CD4-positive, alpha-beta T cell treated with Interleukin-4 for 4 hours (primary cell): Measurements from ENCODE around the gene A3GALT2.

ENCODE experiments used
- DNase-seq: peaks from one replicate; pipeline ENCODE4 v3.0.0-alpha.2; 2020

Gene A3GALT2

GRCh38 chr1:33268927-33269610, 51.8 kb downstream of the A3GALT2 start:
- DNase-seq: no peak

- DNase-seq: no peak
Measured at GRCh38 chr1:33268457-33268856, 52.4 kb downstream of the A3GALT2 start.

- no peak for DNase-seq
Measured at GRCh38 chr1:33267468-33268205, 53.3 kb downstream of the A3GALT2 start.

- no peak for DNase-seq
Measured at GRCh38 chr1:33266766-33267165, 54.1 kb downstream of the A3GALT2 start.

GRCh38 chr1:33265780-33266605, 54.9 kb downstream of the A3GALT2 start:
- DNase-seq: no peak

GRCh38 chr1:33263890-33264504, 56.9 kb downstream of the A3GALT2 start:
- no peak for DNase-seq

GRCh38 chr1:33261344-33261743, 59.6 kb downstream of the A3GALT2 start:
- no peak for DNase-seq

- no peak for DNase-seq
Measured at GRCh38 chr1:33260439-33260838, 60.5 kb downstream of the A3GALT2 start.

- no peak for DNase-seq
Measured at GRCh38 chr1:33259879-33260278, 61.0 kb downstream of the A3GALT2 start.

- DNase-seq: no peak
Measured at GRCh38 chr1:33258788-33259274, 62.1 kb downstream of the A3GALT2 start.

GRCh38 chr1:33257772-33258712, 62.9 kb downstream of the A3GALT2 start:
- no peak for DNase-seq

- no peak for DNase-seq
Measured at GRCh38 chr1:33257207-33257771, 63.6 kb downstream of the A3GALT2 start.
